Activated T-helper 1 cell treated with anti-CD3 and anti-CD28 coated beads, Interleukin-12 subunit alpha, Interleukin-12 subunit beta, Interleukin-2, Interleukin-4 antibody, amounts not matched to agents 30 ng/mL and 10 ng/mL and 1 ng/mL, durations not matched to agents 14 hours and 24 hours and 36 hours (primary cell): Measurements from ENCODE around the gene MPPED2. TPM values are rescaled to one million over a fixed set of nuclear protein-coding genes. Genes with fewer than 3 reads are reported as not detected.

Source experiments
- DNase-seq: peaks from one replicate; pipeline ENCODE4 v3.0.0; 2021; ENCODE audit warnings: low spot score
- H3K27ac Mint-ChIP-seq: one replicate; pipeline ENCODE4 v1.8.0; 2021; ENCODE audit warnings: mild to moderate bottlenecking, mixed read lengths
- H3K27me3 Mint-ChIP-seq: one replicate; pipeline ENCODE4 v1.8.0; 2022; ENCODE audit warnings: mild to moderate bottlenecking, moderate library complexity, mixed read lengths; ENCODE audit not compliant: insufficient read depth
- H3K36me3 Mint-ChIP-seq: one replicate; pipeline ENCODE4 v1.8.0; 2021; ENCODE audit warnings: low read depth, mixed read lengths
- H3K4me1 Mint-ChIP-seq: one replicate; pipeline ENCODE4 v1.8.0; 2021; ENCODE audit warnings: low read depth, mixed read lengths
- H3K4me3 Mint-ChIP-seq: one replicate; pipeline ENCODE4 v1.8.0; 2021; ENCODE audit warnings: mild to moderate bottlenecking, moderate library complexity, mixed read lengths
- H3K9me3 Mint-ChIP-seq: one replicate; pipeline ENCODE4 v1.8.0; 2021; ENCODE audit warnings: mixed read lengths
- intact Hi-C: fragments of 100-400 bp; cut with micrococcal nuclease; formaldehyde crosslinking; loops from one replicate; pipeline ENCODE4 v1.15.1; 2024
- total RNA-seq: library from RNA; stranded (reverse); gene quantifications from 2 replicates; pipeline ENCODE4 v1.2.3, GENCODE V29; 2022

MPPED2 gene
- total RNA-seq, 1 donor from 2014 or later: not detected

DNA sequence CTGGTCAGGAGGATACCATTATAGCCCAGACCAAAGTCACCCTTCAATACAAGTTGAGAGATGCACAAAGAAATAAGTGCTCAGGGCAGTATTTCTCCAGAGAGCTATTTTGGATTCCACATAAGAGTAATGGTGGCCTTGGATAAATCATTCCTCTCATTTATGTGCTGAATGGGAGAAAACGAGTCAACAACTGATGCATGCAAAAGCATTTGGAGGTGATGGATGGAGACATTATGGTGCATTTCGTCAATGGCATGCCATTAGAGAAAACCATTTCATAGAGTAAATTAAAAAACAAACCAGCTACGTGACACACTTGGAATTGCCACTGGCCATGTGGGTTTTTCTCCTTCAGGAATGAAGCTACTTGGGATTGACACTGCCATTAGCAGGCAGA lies 182.0 kb downstream of the MPPED2 start:
- no peaks in the 10 kb centered on the region for H3K36me3 Mint-ChIP-seq
- no peak overlapping the region for H3K4me3 Mint-ChIP-seq
- H3K4me1 Mint-ChIP-seq: no peaks in the 10 kb centered on the region
- no peak overlapping the region for H3K27ac Mint-ChIP-seq
- DNase-seq: no peak
- no peaks in the 10 kb centered on the region for H3K9me3 Mint-ChIP-seq
- peaks cover 3% of the 10 kb centered on the region for H3K27me3 Mint-ChIP-seq
- intact Hi-C loops: no loop called here

DNA sequence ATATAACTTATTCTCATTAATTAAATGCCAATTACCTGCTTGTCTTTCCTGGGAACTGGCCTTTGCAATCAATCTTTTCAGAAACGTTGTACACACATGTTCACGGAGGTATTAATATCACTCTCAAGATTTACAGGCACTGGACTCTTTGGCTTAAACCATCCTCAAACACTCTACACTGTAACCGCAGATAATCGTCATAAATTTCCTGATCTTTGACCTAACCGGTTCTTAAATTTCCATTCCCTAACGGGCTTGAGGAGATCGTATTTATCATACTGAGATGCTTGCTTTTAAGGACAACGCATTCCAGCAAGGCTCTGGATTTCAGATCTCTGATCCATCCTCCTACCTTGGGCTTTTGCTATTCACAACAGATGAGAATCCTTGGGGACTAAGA lies 190.4 kb downstream of the MPPED2 start:
- no peaks in the 10 kb centered on the region for H3K9me3 Mint-ChIP-seq
- no peaks in the 10 kb centered on the region for H3K27me3 Mint-ChIP-seq
- no peak for DNase-seq
- intact Hi-C loops: no loop called here
- H3K36me3 Mint-ChIP-seq: no peaks in the 10 kb centered on the region
- H3K4me3 Mint-ChIP-seq: no peak overlapping the region
- no peaks in the 10 kb centered on the region for H3K4me1 Mint-ChIP-seq
- H3K27ac Mint-ChIP-seq: no peak overlapping the region

DNA sequence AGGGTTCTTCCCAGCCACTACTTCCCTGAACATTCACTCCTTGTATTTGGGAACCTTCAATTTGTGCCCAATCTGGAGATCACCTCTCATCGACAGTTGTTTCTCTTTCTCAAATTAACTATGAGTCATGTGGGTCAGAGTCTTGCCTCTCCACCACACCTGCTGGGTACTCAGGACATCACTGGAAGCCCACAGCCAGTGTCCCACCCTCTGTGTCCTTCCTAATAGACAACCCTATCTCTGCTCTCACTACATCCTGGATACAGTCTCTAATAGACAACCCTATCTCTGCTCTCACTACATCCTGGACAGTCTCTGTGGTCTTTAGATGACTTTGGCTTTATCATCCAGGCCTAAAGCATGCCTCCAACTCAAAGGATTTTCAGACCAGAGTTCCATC lies 193.1 kb downstream of the MPPED2 start:
- no peak overlapping the region for H3K27ac Mint-ChIP-seq
- no peaks in the 10 kb centered on the region for H3K36me3 Mint-ChIP-seq
- intact Hi-C loops: no loop called here

DNA sequence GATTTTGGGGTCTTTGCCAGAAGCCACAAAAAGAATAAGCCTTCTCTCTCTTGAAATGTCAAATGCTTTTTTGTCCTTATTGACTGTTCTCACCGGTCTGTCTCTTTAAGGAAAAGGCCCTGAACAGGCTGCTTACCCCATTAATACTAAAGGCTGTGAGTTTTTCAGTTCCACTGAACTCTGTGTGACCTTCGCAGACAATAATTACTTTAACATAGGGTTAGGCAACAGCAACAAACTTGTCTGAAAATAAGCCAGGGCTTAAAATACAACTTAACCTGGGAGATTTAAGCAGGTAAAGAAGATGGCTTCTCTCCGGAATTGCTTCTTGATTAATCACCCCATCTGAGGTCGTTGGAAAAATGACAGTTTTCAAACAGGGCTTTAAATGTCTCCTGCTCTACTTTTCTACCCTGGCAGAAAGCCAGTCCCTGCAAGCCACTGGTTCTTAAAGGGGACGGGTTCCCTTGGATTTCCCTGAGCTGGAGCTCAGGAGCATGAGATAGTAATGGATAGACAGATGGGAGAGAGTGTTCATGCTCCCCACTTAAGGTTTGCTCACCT lies 193.8 kb downstream of the MPPED2 start:
- no peak overlapping the region for H3K27ac Mint-ChIP-seq
- intact Hi-C loops: no loop called here
- H3K9me3 Mint-ChIP-seq: no peaks in the 10 kb centered on the region
- H3K4me1 Mint-ChIP-seq: no peaks in the 10 kb centered on the region
- no peaks in the 10 kb centered on the region for H3K36me3 Mint-ChIP-seq
- DNase-seq: no peak
- H3K27me3 Mint-ChIP-seq: no peaks in the 10 kb centered on the region
- H3K4me3 Mint-ChIP-seq: no peak overlapping the region

More for the DNA sequence above, 193.1 kb downstream of the MPPED2 start:
- Mint-ChIP-seq H3K4me3 (no peak overlapping the region), H3K4me1 (no peaks in the 10 kb centered on the region), H3K9me3 (no peaks in the 10 kb centered on the region), H3K27me3 (no peaks in the 10 kb centered on the region)
- no peak for DNase-seq

DNA sequence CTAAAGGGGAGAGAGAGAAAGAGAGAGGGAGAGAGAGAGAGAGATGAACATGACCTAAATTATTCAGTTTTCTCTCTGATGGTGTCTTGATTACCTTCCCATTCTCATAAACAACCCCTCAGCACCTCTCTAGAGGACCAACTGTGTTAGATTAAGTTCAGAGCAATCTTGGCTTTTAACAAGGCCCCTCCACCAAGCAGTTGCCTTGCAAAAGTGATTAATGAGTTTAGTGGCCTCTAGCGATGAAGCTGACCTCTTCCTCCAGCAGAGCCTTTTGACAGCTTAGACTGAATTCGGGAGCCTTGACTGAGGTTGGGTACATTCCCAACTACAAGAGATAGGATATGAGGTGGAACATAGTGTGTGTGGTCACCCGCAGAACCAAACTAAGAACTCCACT lies 197.2 kb downstream of the MPPED2 start:
- intact Hi-C loops: no loop called here
- Mint-ChIP-seq H3K4me1 (no peaks in the 10 kb centered on the region), H3K4me3 (no peak overlapping the region), H3K27me3 (peaks cover 2% of the 10 kb centered on the region), H3K27ac (no peak overlapping the region), H3K9me3 (no peaks in the 10 kb centered on the region), H3K36me3 (no peaks in the 10 kb centered on the region)
- no peak for DNase-seq

DNA sequence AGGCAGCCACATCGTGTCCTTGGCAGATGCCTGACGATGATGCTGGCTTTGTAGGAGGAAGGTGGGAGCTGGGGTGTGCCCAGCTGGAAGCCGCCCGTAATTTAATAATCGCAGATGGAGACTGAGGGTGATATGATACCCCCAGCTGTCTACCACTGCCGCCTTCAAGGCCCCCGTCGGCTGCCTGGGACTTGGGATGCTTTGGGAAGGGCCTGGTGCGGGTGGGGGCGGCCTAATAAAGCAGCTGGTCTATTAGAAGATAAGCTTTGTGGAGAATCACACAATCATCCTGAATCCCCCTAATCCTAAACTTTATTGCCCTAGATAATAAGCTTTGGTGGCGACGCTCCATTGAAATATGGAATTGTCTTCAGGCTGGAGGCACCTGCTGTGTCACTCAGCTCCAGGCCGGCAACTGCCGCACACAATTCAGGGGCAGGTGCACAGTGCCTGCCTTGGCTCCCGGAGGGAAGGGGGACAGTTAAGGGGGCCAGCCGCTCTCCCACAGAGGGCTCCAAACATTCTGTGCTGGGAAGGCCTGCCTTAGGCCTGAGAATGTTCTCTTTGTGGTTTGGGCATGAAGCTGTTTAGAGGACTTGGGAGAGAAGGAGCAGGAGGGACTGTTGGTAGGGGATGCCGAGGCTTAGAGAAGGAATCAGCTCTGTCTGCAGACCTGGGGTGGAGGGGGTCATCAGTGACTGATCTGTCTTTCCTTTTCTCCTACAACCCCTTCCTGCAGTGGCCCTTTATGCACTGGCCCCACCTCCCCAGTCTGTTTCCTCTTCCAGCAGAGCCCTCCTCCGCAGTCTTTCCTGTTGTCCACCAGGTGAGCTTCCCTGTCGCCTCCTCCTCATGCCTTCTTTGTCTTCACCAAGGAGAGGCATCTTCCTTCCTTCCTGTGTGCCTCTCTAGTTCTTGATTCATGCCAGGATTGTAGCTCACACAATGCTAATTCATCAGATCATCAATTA lies 198.0 kb downstream of the MPPED2 start:
- no peaks in the 10 kb centered on the region for H3K4me1 Mint-ChIP-seq
- peaks cover 2% of the 10 kb centered on the region for H3K27me3 Mint-ChIP-seq
- no peak for DNase-seq
- no peaks in the 10 kb centered on the region for H3K9me3 Mint-ChIP-seq
- intact Hi-C loops: no loop called here
- H3K36me3 Mint-ChIP-seq: no peaks in the 10 kb centered on the region
- no peak overlapping the region for H3K4me3 Mint-ChIP-seq
- H3K27ac Mint-ChIP-seq: no peak overlapping the region

DNA sequence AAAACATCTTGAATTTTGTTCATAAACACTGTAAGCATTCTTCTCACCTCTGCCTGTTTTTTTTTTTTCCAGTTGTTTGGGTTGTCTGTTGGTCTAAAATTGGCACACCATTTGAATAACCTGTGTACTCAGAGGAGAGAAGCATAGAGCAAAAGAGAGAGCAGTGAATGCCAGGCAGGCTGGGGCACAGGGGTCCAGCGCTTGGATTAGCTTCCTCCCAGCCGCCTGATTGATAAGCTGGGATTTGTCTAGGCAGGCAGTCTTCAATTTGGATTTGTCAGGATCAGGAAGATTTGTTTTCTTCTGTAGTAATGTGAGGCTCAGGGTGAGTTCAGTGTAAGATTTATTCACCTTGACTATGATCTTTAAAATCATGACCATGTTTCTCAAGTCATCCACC lies 204.3 kb downstream of the MPPED2 start:
- intact Hi-C loops: no loop called here
- Mint-ChIP-seq H3K9me3 (no peaks in the 10 kb centered on the region), H3K27me3 (peaks cover 1% of the 10 kb centered on the region), H3K4me3 (no peak overlapping the region), H3K27ac (no peak overlapping the region), H3K36me3 (no peaks in the 10 kb centered on the region), H3K4me1 (no peaks in the 10 kb centered on the region)
- DNase-seq: no peak

DNA sequence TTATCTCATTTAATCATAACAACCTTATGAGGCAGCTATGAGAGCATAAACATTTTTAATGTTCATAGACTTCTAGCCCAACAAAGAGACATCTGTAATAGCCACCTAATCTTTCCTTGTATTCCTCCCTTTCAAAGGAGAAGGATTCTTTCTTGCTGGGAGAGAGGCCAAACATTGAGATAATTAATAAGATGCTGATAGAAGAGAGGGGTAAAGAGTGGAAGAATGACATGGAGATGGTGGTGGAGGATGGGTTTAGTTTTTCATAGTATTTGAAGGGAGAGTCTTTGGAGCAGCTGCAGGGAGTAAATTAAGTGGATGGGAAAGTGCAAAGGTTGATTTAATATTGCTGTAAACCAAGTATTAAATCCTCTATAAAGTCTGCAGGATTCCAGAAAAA lies 205.3 kb downstream of the MPPED2 start:
- intact Hi-C loops: no loop called here
- H3K4me3 Mint-ChIP-seq: no peak overlapping the region
- H3K4me1 Mint-ChIP-seq: no peaks in the 10 kb centered on the region
- no peaks in the 10 kb centered on the region for H3K36me3 Mint-ChIP-seq
- no peak overlapping the region for H3K27ac Mint-ChIP-seq
- peaks cover 2% of the 10 kb centered on the region for H3K27me3 Mint-ChIP-seq
- DNase-seq: no peak
- H3K9me3 Mint-ChIP-seq: no peaks in the 10 kb centered on the region

DNA sequence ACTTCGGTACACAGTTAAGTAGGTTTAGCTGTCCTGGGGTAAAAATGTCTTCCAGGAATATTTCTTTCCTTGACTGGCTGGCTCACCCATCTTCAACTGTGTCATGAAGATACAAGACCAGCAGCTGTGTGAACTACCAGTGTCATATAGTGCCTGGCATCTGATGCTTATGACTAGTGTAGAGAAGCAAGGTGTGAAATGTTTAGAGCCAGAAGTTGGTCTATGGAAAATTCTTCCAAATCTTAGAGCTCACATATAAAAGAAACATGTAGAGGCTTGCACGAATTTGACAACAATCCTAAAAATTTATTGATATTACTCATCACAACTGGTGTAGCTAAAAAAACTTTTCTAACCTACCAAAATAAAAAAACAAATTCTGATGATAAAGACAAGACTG lies 208.8 kb downstream of the MPPED2 start:
- intact Hi-C loops: no loop called here
- no peaks in the 10 kb centered on the region for H3K9me3 Mint-ChIP-seq
- no peaks in the 10 kb centered on the region for H3K36me3 Mint-ChIP-seq
- H3K27ac Mint-ChIP-seq: no peak overlapping the region
- DNase-seq: no peak
- H3K4me1 Mint-ChIP-seq: no peaks in the 10 kb centered on the region
- no peak overlapping the region for H3K4me3 Mint-ChIP-seq
- peaks cover 3% of the 10 kb centered on the region for H3K27me3 Mint-ChIP-seq

DNA sequence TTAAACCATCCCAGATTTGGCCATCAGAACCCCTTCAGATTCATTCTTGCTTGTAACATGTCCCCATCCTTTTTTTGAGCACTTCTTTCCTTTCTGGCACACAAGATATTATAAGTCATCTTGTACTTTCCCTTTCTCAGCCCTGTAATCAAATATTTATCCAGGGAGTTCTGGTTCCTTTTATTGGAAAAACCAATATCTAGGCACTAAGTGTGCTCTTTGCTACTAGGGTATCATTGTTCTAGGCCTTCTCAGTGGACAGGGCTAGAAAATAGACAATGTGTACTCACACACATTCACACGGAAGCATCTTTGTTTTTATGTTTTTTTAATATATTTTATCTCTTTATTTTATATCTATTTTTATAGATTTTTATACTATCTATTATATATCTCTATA lies 216.0 kb downstream of the MPPED2 start:
- no peak overlapping the region for H3K27ac Mint-ChIP-seq
- intact Hi-C loops: no loop called here
- H3K4me1 Mint-ChIP-seq: no peaks in the 10 kb centered on the region
- H3K4me3 Mint-ChIP-seq: no peak overlapping the region
- no peaks in the 10 kb centered on the region for H3K36me3 Mint-ChIP-seq
- no peak for DNase-seq
- no peaks in the 10 kb centered on the region for H3K9me3 Mint-ChIP-seq
- peaks cover 1% of the 10 kb centered on the region for H3K27me3 Mint-ChIP-seq

DNA sequence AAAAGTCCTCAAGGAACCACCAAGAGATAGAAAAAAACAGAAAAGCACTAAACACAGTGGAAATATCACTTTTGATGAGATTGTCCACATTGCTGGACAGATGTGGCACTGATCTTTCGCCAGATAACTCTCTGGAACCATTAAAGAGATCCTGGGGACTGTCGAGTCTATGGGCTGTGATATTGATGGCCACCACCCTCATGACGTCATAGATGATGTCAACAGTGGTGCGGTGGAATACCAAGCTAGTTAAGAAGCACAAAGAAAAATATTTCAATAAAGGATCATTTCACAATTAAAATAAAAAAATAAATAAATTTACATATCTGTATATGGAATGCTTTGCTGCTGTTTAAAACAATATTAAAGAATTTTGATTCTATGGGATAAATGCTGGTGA lies 217.8 kb downstream of the MPPED2 start:
- Mint-ChIP-seq H3K9me3 (no peaks in the 10 kb centered on the region), H3K27ac (no peak overlapping the region), H3K4me3 (no peak overlapping the region), H3K4me1 (no peaks in the 10 kb centered on the region), H3K27me3 (peaks cover 1% of the 10 kb centered on the region), H3K36me3 (no peaks in the 10 kb centered on the region)
- intact Hi-C loops: no loop called here
- no peak for DNase-seq

DNA sequence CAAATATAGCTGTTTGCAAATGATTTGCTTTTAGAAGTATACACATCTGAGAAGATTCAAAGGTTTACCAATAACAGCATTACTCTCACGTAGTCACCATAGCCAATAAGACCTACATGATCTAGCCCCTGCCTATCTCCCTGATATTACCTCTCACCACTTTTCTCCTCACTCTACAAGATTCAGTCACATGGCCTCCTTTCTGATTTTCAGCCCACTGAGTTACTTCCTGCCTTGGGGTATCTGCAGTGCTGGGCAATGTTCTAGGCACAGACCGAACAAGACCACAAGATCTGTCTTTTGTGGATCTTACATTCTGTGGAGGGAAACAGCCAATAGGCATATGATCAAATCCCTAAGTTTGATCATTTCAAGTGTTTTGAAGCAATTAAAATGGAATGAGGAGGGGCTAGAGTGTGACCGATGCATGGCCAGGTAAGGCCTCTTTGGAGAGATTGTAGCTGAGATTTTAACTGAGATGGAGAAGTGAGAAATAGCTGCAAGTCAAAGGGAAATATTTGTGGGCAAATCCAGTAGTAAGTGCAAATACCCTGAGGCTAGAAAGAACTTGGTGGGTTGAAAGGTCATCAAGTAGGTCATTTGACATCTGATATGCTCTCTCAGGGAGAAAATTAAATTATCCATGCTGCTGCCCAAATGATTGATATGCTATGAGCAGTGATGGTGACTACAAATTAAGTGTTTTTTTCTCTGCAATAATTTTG lies 220.2 kb downstream of the MPPED2 start:
- Mint-ChIP-seq H3K27me3 (peaks cover 1% of the 10 kb centered on the region), H3K9me3 (no peaks in the 10 kb centered on the region), H3K27ac (no peak overlapping the region), H3K4me1 (no peaks in the 10 kb centered on the region), H3K4me3 (no peak overlapping the region), H3K36me3 (no peaks in the 10 kb centered on the region)
- intact Hi-C loops: no loop called here
- DNase-seq: no peak

DNA sequence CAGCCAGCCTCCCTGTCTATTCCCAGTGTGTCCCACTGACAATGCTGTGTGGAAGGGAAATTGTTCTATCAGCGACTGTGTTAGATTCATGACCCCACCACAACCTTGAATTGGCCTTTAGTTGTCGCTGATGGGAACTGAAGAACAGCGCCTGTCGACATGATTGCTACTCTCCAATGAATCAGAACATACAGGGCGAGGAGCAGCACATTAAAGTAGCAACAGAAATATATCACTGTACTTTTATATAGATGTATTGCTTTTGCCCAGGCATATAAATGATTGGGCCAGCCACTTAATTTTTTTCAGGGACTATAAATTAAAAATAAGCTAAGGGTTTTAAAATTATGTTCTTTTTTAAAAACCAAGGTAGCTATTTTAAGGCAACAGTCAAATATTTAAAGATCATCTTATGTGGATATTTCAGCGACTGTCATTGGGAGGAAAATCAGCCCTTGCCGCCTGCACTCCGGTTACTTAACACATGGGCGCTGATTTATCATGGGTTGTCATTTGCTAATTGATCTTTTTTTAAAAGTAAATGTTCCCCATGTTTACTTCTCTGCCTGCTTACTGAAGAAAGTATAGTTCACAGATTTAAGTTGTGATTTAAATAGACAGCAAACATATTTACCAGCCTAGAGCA lies 221.2 kb downstream of the MPPED2 start:
- Mint-ChIP-seq H3K4me3 (no peak overlapping the region), H3K9me3 (no peaks in the 10 kb centered on the region), H3K4me1 (no peaks in the 10 kb centered on the region), H3K36me3 (no peaks in the 10 kb centered on the region), H3K27me3 (peaks cover 1% of the 10 kb centered on the region), H3K27ac (no peak overlapping the region)
- intact Hi-C loops: no loop called here
- DNase-seq: no peak
